ENCODE measurements around the gene PHPT1.

- TF ChIP-seq CTCF (IDR thresholded peaks at IDR 0.05) (no peak), POLR2A (IDR thresholded peaks at IDR 0.05) (no peak)
Observed at GRCh38 chr9:136889858-136890257, 40.6 kb downstream of the PHPT1 start.

Data from right lobe of liver (tissue), 4 donors.